KG1 (cell line): ENCODE results near the gene GSG1L.

Experiments
- DNase-seq: peaks from one replicate; lab custom pipeline; 2025; lab: John Stamatoyannopoulos, UW

The GSG1L gene

GRCh38 chr16:27789150-27789549 is 274.4 kb downstream of the GSG1L start:
- DNase-seq = no peak

- DNase-seq = no peak
These were observed 275.8 kb downstream of the GSG1L start for GRCh38 chr16:27787665-27788064.

GRCh38 chr16:27786923-27787625 is 276.4 kb downstream of the GSG1L start:
- no peak for DNase-seq

DNA sequence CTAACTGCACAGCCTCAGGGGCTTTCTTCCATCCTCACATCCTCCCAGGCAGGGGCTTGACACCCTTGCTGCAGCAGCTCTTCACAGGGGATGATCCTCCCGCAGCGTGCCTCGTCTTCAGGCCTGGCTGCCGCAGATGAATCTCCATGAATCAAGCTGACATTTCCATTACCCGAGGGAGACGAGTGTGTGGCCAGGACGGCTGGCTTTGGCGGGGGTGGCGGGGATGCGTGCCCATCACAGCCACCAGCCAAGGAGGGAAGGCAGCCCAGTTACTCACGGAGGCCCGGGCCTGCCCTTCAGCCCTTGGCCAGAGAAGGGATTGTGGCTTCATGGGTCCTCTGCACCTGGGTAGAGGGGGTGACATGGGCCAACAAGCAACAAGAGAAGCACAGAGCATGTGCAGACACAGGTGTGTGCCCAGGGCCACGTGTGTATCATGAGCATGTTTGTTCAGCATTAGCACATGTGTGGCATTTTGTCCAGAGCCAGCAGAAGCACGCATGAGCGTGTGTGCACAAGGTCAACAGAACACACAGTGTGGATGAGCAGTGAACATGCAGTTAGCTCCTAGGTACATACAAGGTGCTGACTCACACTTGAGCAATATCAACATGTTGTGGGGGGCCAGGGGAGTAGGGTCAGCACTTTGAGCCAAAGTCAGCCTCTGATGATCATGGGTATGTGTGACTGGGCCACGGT is 277.1 kb downstream of the GSG1L start:
- no peak for DNase-seq

GRCh38 chr16:27785307-27785678 is 278.2 kb downstream of the GSG1L start:
- no peak for DNase-seq

GRCh38 chr16:27784351-27785306 is 278.9 kb downstream of the GSG1L start:
- no peak for DNase-seq

- DNase-seq = no peak
These were observed 281.3 kb downstream of the GSG1L start for GRCh38 chr16:27781981-27782880.

DNA sequence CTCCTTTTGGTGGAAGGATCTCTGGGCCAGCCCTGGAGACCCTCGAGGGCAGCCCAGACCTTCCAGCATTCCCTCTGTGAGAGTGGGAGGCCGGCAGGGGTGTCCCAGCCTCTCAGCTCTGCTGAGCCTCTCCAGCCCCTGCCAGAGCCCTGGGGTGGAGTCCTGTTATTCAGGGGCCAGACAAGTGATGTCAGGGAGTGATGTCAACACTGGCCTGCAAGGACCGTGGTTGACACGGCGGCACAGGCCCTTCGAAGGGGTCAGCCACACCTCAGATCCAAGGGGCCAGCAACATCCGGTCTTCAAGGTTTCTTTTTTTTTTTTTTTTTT is 282.4 kb downstream of the GSG1L start:
- DNase-seq = no peak

- no peak for DNase-seq
These were observed 282.9 kb downstream of the GSG1L start for GRCh38 chr16:27780468-27781194.

- no peak for DNase-seq
These were observed 283.8 kb downstream of the GSG1L start for GRCh38 chr16:27779641-27780164.

DNA sequence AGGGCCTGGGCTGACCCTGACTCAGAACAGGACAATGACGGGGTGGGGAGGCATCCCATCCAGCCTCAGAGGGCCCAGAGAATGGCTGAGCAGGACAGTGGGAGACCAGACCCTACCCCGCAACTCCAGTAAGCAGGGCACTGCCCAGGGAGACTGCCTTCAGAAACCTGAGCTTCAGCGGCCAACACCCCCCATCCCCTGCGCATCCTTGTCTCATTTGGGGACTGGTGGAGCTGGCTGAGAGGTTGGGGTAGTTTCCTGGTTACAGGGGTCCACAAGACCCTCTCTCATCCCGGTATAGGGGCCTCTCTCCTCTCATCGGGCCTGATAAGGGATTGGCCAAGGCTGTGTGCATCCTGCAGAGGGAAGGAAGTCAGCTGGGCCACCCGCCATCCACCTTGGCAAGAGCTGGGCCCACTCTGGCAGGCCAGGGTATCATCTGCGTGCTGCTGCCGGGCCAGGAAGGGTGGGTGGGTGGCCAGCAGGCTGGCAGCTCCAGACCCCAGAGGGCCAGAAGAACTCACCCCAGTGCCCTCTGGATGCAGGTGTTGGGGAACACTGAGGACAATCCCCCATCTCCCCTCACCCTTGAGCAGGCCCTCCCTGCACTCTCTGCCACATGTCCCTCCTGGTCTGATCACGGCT is 284.5 kb downstream of the GSG1L start:
- DNase-seq = no peak

- no peak for DNase-seq
These were observed 285.2 kb downstream of the GSG1L start for GRCh38 chr16:27778171-27778925.

GRCh38 chr16:27777527-27777926 is 286.0 kb downstream of the GSG1L start:
- no peak for DNase-seq

DNA sequence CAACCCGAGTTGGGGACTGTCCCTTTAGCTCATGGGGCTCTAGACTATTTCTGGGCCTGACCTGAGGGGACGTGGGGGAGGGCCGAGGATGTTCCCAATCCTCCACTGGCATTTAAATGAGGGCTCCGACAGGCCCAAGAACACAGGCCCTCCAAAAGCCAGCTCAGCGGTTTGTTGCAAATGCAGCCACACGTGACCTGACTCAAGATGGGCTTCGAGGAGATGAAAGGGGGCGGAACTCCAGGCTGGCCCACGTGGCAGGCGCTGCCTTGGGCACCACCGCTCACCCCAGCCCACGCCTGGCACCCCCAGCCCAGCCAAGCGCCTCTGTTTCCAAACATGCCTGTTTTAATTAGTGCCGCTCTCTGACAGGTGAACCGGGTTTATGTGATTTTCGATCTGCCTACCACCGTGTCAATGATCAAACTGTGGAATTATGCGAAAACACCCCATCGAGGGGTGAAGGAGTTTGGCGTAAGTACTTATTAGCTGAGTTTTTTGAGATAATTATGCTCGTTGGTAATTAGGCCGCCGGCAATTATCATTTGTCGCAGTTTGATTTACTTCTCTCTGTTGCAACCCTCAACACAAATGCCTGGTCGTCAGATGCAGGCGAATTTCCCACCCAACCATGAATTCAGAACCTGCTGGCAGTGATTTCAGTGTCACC is 286.8 kb downstream of the GSG1L start:
- no peak for DNase-seq

DNA sequence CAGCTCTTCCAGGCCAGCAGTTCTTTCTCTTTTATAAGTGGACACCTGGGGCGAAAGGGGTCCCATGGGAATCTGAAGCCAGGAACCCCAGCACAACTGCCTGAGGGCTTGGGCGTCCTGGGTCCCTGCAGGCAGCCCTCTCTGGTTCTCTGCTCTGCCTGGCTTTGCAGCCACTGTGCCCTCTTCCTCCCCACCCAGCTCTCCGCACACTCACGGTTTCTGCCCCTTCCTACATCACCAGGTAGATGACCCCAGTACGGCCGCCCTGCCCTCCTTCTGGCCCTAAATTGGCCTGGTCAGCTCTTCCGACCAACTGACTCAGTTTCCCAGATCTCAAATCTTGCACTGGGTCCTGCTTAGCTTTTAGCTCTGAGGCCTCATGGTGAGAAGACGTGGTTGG is 288.3 kb downstream of the GSG1L start:
- no peak for DNase-seq

DNA sequence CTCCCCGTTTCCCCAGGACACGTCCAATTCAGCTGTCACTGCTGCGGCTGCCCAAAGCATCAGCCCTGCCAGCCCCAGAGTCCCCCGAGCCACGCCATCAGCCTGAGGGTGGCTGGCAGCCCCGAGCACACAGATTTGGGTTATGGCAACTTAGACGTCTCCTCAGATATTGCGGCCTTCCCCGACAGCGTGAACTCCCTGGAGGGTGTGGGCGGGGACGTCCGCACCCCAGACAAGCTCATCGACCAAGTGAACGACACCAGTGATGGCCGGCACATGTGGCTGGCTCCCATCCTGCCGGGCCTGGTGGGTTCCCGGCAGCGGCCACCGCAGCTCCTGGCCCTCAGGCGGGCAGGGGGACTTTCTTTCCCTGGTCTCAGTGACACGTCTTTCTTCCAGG is 288.7 kb downstream of the GSG1L start:
- no peak for DNase-seq

GRCh38 chr16:27773344-27773743 is 290.2 kb downstream of the GSG1L start:
- DNase-seq = no peak

- DNase-seq = no peak
These were observed 291.3 kb downstream of the GSG1L start for GRCh38 chr16:27772093-27772825.
